SK-N-SH (cell line): ENCODE measurements around the gene MPST. TPM values are rescaled to one million over a fixed set of nuclear protein-coding genes. Genes with fewer than 3 reads are reported as not detected.
"Not testable (repeated sequence)": the region's sequence is repeated elsewhere in the genome, so short reads cannot be mapped to it uniquely, and the experiment has no call there.

Experiments
- CTCF ChIA-PET: fragments of 300-600, 350-600 bp; formaldehyde crosslinking; extraction: SDS; loops from one replicate; lab custom pipeline; 2021; lab: Yijun Ruan, JAX
- POLR2A ChIA-PET: fragments of 350-600 bp; sonication (Branson Sonifier 250); formaldehyde crosslinking; extraction: SDS; loops from one replicate; lab custom pipeline; 2020; ENCODE audit warnings: antibody characterized with exemption, inconsistent platforms; lab: Yijun Ruan, JAX
- DNase-seq: peaks from one replicate; pipeline ENCODE4 v3.0.0; 2012
- H2AFZ ChIP-seq: fragments of 200-600 bp; sonication (generic); 2 replicates; pipeline ENCODE4 v1.8.1; 2016; ENCODE audit warnings: antibody characterized with exemption, mild to moderate bottlenecking, low read depth
- H3F3A ChIP-seq: fragments of 200-600 bp; sonication (generic); replicated peaks from 2 replicates; pipeline ENCODE3; 2016; ENCODE audit warnings: antibody characterized with exemption, mild to moderate bottlenecking; ENCODE audit not compliant: insufficient read depth
- H3K27ac ChIP-seq, 2 experiments: fragments of 200-500 bp in 1 of 2; fragments of 200-600 bp in 1 of 2; sonication (Bioruptor generic) in 1 of 2; sonication (generic), shearing (Covaris generic) in 1 of 2; 2 replicates each; pipeline versions ENCODE4 v1.5.1 to v1.6.1; 2014 to 2016; ENCODE audit warnings: low read depth in 2 of 2, inconsistent platforms in 1 of 2, low read length in 1 of 2, mild to moderate bottlenecking in 1 of 2, mixed read lengths in 1 of 2
- H3K27me3 ChIP-seq: fragments of 200-600 bp; sonication (generic), shearing (Covaris generic); 2 replicates; pipeline ENCODE4 v1.6.1; 2016; ENCODE audit warnings: mixed run types; ENCODE audit not compliant: insufficient read depth
- H3K36me3 ChIP-seq, 2 experiments: fragments of 200-500 bp in 1 of 2; fragments of 200-600 bp in 1 of 2; sonication (Bioruptor generic) in 1 of 2; sonication (generic) in 1 of 2; replicated peaks in 1 of 2; 2 replicates each; pipeline versions ENCODE3 to v1.5.1; 2014 to 2016; ENCODE audit warnings: low read length in 1 of 2, mild to moderate bottlenecking in 1 of 2; ENCODE audit not compliant: insufficient read depth in 2 of 2, control insufficient read depth in 1 of 2
- H3K4me1 ChIP-seq, 2 experiments: fragments of 200-500 bp in 1 of 2; fragments of 200-600 bp in 1 of 2; sonication (Bioruptor generic) in 1 of 2; sonication (generic), shearing (Covaris generic) in 1 of 2; 2 replicates each; pipeline versions ENCODE4 v1.5.1 to v1.6.1; 2014 to 2016; ENCODE audit warnings: low read depth in 1 of 2, low read length in 1 of 2, mixed run types in 1 of 2; ENCODE audit not compliant: insufficient read depth in 2 of 2, control insufficient read depth in 1 of 2
- H3K4me2 ChIP-seq: fragments of 200-600 bp; sonication (generic), shearing (Covaris generic); 2 replicates; pipeline ENCODE4 v1.6.1; 2017; ENCODE audit warnings: mixed run types
- H3K4me3 ChIP-seq, 2 experiments: fragments of 200-500 bp in 1 of 2; fragments of 200-600 bp in 1 of 2; sonication (Bioruptor generic) in 1 of 2; sonication (generic), shearing (Covaris generic) in 1 of 2; 2 replicates each; pipeline versions ENCODE4 v1.5.1 to v1.8.1; 2014 to 2016; ENCODE audit warnings: low read depth in 2 of 2, inconsistent platforms in 1 of 2, low read length in 1 of 2, mild to moderate bottlenecking in 1 of 2, mixed read lengths in 1 of 2, moderate library complexity in 1 of 2
- H3K79me2 ChIP-seq: fragments of 200-600 bp; sonication (generic); 2 replicates; pipeline ENCODE4 v1.8.1; 2017; ENCODE audit warnings: mild to moderate bottlenecking; ENCODE audit not compliant: insufficient read depth
- H3K9ac ChIP-seq: fragments of 200-600 bp; sonication (generic); 2 replicates; pipeline ENCODE4 v1.6.1; 2017; ENCODE audit warnings: mixed run types
- H3K9me2 ChIP-seq: fragments of 200-600 bp; sonication (generic); 2 replicates; pipeline ENCODE4 v1.6.1; 2017; ENCODE audit warnings: mixed run types
- H3K9me3 ChIP-seq: fragments of 200-600 bp; sonication (generic); 2 replicates; pipeline ENCODE4 v1.6.1; 2017; ENCODE audit warnings: mixed run types, mild to moderate bottlenecking, moderate library complexity
- H4K20me1 ChIP-seq: fragments of 200-600 bp; sonication (generic); 2 replicates; pipeline ENCODE4 v1.6.1; 2017; ENCODE audit warnings: mild to moderate bottlenecking, mixed run types; ENCODE audit not compliant: insufficient read depth
- CHD2 ChIP-seq: fragments of 150-350 bp; IDR thresholded peaks from 2 replicates; pipeline ENCODE4 v1.6.1; 2018; ENCODE audit warnings: low read length; ENCODE audit not compliant: partially characterized antibody
- ELF1 ChIP-seq: IDR thresholded peaks from 2 replicates; pipeline ENCODE4 v1.4.0; 2012
- EP300 ChIP-seq, 2 experiments: IDR thresholded peaks; 2 replicates each; pipeline versions ENCODE4 v1.4.0 to v1.6.1; 2012; ENCODE audit warnings: borderline replicate concordance in 1 of 2, low read depth in 1 of 2, low read length in 1 of 2
- FOSL2 ChIP-seq: IDR thresholded peaks from 2 replicates; pipeline ENCODE4 v1.4.0; 2012; ENCODE audit warnings: low read depth, mild to moderate bottlenecking, moderate library complexity, borderline replicate concordance
- IRF3 ChIP-seq: fragments of 150-350 bp; IDR thresholded peaks from 2 replicates; pipeline ENCODE4 v1.6.1; 2016; ENCODE audit warnings: mild to moderate bottlenecking, low read depth, low read length
- MXI1 ChIP-seq: IDR thresholded peaks from 2 replicates; pipeline ENCODE4 v1.6.1; 2012; ENCODE audit warnings: mild to moderate bottlenecking, low read depth, low read length, improper control_type of control experiment
- NRF1 ChIP-seq: IDR thresholded peaks from 2 replicates; pipeline ENCODE4 v1.6.1; 2012; ENCODE audit warnings: low read depth, mild to moderate bottlenecking, low read length
- RAD21 ChIP-seq: IDR thresholded peaks from 2 replicates; pipeline ENCODE4 v1.6.1; 2012; ENCODE audit warnings: mild to moderate bottlenecking, low read length
- RCOR1 ChIP-seq: fragments of 150-350 bp; IDR thresholded peaks from 2 replicates; pipeline ENCODE4 v1.6.1; 2017; ENCODE audit warnings: antibody characterized with exemption, low read length
- REST ChIP-seq: IDR thresholded peaks from 2 replicates; pipeline ENCODE4 v1.6.1; 2012; ENCODE audit warnings: mild to moderate bottlenecking, low read depth, low read length, moderate library complexity
- RFX5 ChIP-seq: IDR thresholded peaks from 2 replicates; pipeline ENCODE4 v1.6.1; 2012; ENCODE audit warnings: mild to moderate bottlenecking, improper control_type of control experiment, low read length
- RXRA ChIP-seq: IDR thresholded peaks from 2 replicates; pipeline ENCODE4 v1.4.0; 2012; ENCODE audit warnings: low read depth, mild to moderate bottlenecking, borderline replicate concordance
- SMC3 ChIP-seq: IDR thresholded peaks from 2 replicates; pipeline ENCODE4 v1.6.1; 2012; ENCODE audit warnings: low read depth, low read length, improper control_type of control experiment
- USF2 ChIP-seq: fragments of 150-350 bp; IDR thresholded peaks from 2 replicates; pipeline ENCODE4 v1.6.1; 2017; ENCODE audit warnings: antibody characterized with exemption, low read length, low read depth, borderline replicate concordance
- WGBS: methylation state at CpG from one replicate; pipeline ENCODE4 v1.1.6; 2017; ENCODE audit warnings: low lambda C conversion rate; 5-methylcytosine and 5-hydroxymethylcytosine counted together
- polyA plus RNA-seq, 3 experiments: library from polyadenylated mRNA; depleted of rRNA; stranded (reverse); fragments of >200 nt; gene quantifications; 2 replicates each; pipeline ENCODE4 v1.2.3, GENCODE V29; 2012

Gene MPST
- polyA plus RNA-seq, 1 of the 3 experiments (the other 2 are of a cell fraction), result 60.4 TPM

GRCh38 chr22:36988075-36988832 lies 31.3 kb upstream of the MPST start:
- no peaks in the 10 kb centered on the region for H3K79me2 ChIP-seq
- CTCF ChIA-PET, result interaction anchor here (0.6 to 1.5 kb wide), 6 partner anchors 10 to 443 kb away, joined by 3 to 6 read pairs (median 3); no protein-coding TSS in a partner anchor
- H2AFZ ChIP-seq, result no peak overlapping the region
- H3K9me3 ChIP-seq, result no peaks in the 10 kb centered on the region
- no peaks in the 10 kb centered on the region for H3K9me2 ChIP-seq
- no peak overlapping the region for H3K4me3 ChIP-seq
- WGBS, result 27% methylated on average over 12 of the region's 12 CpGs
- POLR2A ChIA-PET, result no interaction called here
- H3K27ac ChIP-seq, result no peak overlapping the region
- no peaks in the 10 kb centered on the region for H3F3A ChIP-seq
- H4K20me1 ChIP-seq, result no peaks in the 10 kb centered on the region
- no peak for DNase-seq
- no peaks in the 10 kb centered on the region for H3K4me1 ChIP-seq
- H3K9ac ChIP-seq, result no peak overlapping the region
- H3K27me3 ChIP-seq, result peaks cover 17% of the 10 kb centered on the region; the same call in 1 of the 2 replicates
- H3K36me3 ChIP-seq, result no peaks in the 10 kb centered on the region
- no peak overlapping the region for H3K4me2 ChIP-seq
- TF ChIP-seq RCOR1 (no peak), EP300 (IDR thresholded peaks at IDR 0.05; ENCODE audit: borderline replicate concordance in 1 of 2, low read depth in 1 of 2, low read length in 1 of 2) (no peak), NRF1 (no peak), RXRA (no peak)

- H3K4me2 ChIP-seq, H3K9me3 ChIP-seq, H3K9me2 ChIP-seq, H3K79me2 ChIP-seq, H3F3A ChIP-seq, H2AFZ ChIP-seq, POLR2A ChIA-PET, H3K4me3 ChIP-seq, H3K36me3 ChIP-seq, H4K20me1 ChIP-seq, H3K4me1 ChIP-seq, H3K27ac ChIP-seq, DNase-seq, H3K9ac ChIP-seq: not testable (repeated sequence)
- H3K27me3 ChIP-seq, result peaks cover 20% of the 10 kb centered on the region; the same call in 1 of the 2 replicates
- 82% methylated on average over 4 of the region's 4 CpGs for WGBS
- CTCF ChIA-PET, result interaction anchor here (0.8 to 1.1 kb wide), 2 partner anchors 12 to 137 kb away, joined by 3 read pairs; no protein-coding TSS in a partner anchor
These were observed 30.5 kb upstream of the MPST start for GRCh38 chr22:36989012-36989411.

- no peaks in the 10 kb centered on the region for H3K9me3 ChIP-seq
- DNase-seq, result no peak
- ChIA-PET POLR2A (no interaction called here), CTCF (interaction anchor here (1.3 to 2.3 kb wide), 4 partner anchors 10 to 208 kb away, joined by 4 to 12 read pairs (median 5); no protein-coding TSS in a partner anchor)
- H3K9ac ChIP-seq, result no peak overlapping the region
- no peaks in the 10 kb centered on the region for H3K4me1 ChIP-seq
- no peaks in the 10 kb centered on the region for H3K36me3 ChIP-seq
- H2AFZ ChIP-seq, result no peak overlapping the region
- WGBS, result 20% methylated on average over 6 of the region's 6 CpGs
- H3K4me3 ChIP-seq, result no peak overlapping the region
- no peaks in the 10 kb centered on the region for H3K79me2 ChIP-seq
- no peaks in the 10 kb centered on the region for H3F3A ChIP-seq
- H4K20me1 ChIP-seq, result no peaks in the 10 kb centered on the region
- no peaks in the 10 kb centered on the region for H3K9me2 ChIP-seq
- no peak overlapping the region for H3K4me2 ChIP-seq
- H3K27me3 ChIP-seq, result peaks cover 21% of the 10 kb centered on the region; the same call in 1 of the 2 replicates
- H3K27ac ChIP-seq, result no peak overlapping the region
- TF ChIP-seq IRF3 (no peak), USF2 (no peak), MXI1 (no peak), ELF1 (no peak), RCOR1 (no peak), SMC3 (no peak), REST (no peak), RFX5 (no peak), FOSL2 (no peak), RAD21 (no peak), CHD2 (no peak)
These were observed 29.1 kb upstream of the MPST start for GRCh38 chr22:36990457-36990856.
